ENCODE measurements around the gene UMODL1.

DNA sequence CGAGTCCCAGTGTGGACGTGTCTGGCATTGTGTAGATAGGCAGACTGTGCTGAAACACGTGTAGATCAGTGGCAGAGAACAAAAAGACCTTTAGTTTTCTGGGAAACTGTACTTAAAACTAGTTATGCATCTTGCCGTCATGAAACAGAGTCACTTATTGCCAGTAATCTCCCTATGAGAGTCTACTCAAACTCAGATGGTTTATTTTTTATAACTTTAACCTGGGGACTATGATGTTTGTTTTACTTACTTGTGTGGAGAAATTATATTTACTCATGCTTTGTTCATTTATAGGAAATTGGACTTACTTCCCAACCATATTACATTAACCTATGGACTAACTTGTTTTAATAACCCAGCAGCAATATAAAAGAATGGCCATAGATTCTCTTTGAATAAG, 93.7 kb downstream of the UMODL1 start:
- TF ChIP-seq OSR1 (CRISPR knock-in tag; IDR thresholded peaks at IDR 0.05): no peak
- no peak for TF ChIP-seq ARNTL (CRISPR knock-in tag; IDR thresholded peaks at IDR 0.05; ENCODE audit: borderline replicate concordance, low read depth)
- no peak for TF ChIP-seq TOX (CRISPR knock-in tag; IDR thresholded peaks at IDR 0.05; ENCODE audit: borderline replicate concordance)
- no peak for TF ChIP-seq ZNF8 (CRISPR knock-in tag; IDR thresholded peaks at IDR 0.05)
- TF ChIP-seq, protein P1, sequence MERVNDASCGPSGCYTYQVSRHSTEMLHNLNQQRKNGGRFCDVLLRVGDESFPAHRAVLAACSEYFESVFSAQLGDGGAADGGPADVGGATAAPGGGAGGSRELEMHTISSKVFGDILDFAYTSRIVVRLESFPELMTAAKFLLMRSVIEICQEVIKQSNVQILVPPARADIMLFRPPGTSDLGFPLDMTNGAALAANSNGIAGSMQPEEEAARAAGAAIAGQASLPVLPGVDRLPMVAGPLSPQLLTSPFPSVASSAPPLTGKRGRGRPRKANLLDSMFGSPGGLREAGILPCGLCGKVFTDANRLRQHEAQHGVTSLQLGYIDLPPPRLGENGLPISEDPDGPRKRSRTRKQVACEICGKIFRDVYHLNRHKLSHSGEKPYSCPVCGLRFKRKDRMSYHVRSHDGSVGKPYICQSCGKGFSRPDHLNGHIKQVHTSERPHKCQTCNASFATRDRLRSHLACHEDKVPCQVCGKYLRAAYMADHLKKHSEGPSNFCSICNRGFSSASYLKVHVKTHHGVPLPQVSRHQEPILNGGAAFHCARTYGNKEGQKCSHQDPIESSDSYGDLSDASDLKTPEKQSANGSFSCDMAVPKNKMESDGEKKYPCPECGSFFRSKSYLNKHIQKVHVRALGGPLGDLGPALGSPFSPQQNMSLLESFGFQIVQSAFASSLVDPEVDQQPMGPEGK (CRISPR knock-in tag; IDR thresholded peaks at IDR 0.05; ENCODE audit: borderline replicate concordance): no peak
- no peak for TF ChIP-seq ZNF565 (CRISPR knock-in tag; conservative IDR thresholded peaks at IDR 0.05; ENCODE audit: low read depth)
- no peak for TF ChIP-seq ZFP3 (CRISPR knock-in tag; IDR thresholded peaks at IDR 0.05)
- TF ChIP-seq PPARA (CRISPR knock-in tag; IDR thresholded peaks at IDR 0.05; ENCODE audit: borderline replicate concordance): no peak
- TF ChIP-seq CSDC2 (CRISPR knock-in tag; IDR thresholded peaks at IDR 0.05): no peak
- no peak for TF ChIP-seq ZC3H10 (CRISPR knock-in tag; IDR thresholded peaks at IDR 0.05)
- TF ChIP-seq, protein P2, sequence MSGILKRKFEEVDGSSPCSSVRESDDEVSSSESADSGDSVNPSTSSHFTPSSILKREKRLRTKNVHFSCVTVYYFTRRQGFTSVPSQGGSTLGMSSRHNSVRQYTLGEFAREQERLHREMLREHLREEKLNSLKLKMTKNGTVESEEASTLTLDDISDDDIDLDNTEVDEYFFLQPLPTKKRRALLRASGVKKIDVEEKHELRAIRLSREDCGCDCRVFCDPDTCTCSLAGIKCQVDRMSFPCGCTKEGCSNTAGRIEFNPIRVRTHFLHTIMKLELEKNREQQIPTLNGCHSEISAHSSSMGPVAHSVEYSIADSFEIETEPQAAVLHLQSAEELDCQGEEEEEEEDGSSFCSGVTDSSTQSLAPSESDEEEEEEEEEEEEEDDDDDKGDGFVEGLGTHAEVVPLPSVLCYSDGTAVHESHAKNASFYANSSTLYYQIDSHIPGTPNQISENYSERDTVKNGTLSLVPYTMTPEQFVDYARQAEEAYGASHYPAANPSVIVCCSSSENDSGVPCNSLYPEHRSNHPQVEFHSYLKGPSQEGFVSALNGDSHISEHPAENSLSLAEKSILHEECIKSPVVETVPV (CRISPR knock-in tag; IDR thresholded peaks at IDR 0.05): no peak
- no peak for TF ChIP-seq RARB (CRISPR knock-in tag; IDR thresholded peaks at IDR 0.05)
- TF ChIP-seq GLIS3 (CRISPR knock-in tag; IDR thresholded peaks at IDR 0.05): no peak
